Activated CD4-positive, alpha-beta T cell treated with anti-CD3 and anti-CD28 coated beads, Interleukin-2, amount 50 U/mL, for 1 hour (primary cell): ENCODE measurements around the gene SLC43A2.
"Not testable (repeated sequence)": the region's sequence is repeated elsewhere in the genome, so short reads cannot be mapped to it uniquely, and the experiment has no call there.

ENCODE experiments used
- DNase-seq: peaks from one replicate; pipeline ENCODE4 v3.0.0-alpha.2; 2020

Gene SLC43A2

GRCh38 chr17:1532836-1533602 lies 95.6 kb downstream of the SLC43A2 start:
- DNase-seq, result peak; percentile 50

- no peak for DNase-seq
These were observed 98.8 kb downstream of the SLC43A2 start for GRCh38 chr17:1529863-1530262.

GRCh38 chr17:1526876-1527275 lies 101.8 kb downstream of the SLC43A2 start:
- DNase-seq, result not testable (repeated sequence)

GRCh38 chr17:1522626-1523025 lies 106.0 kb downstream of the SLC43A2 start:
- no peak for DNase-seq

- no peak for DNase-seq
These were observed 107.5 kb downstream of the SLC43A2 start for GRCh38 chr17:1521086-1521640.

- no peak for DNase-seq
These were observed 109.0 kb downstream of the SLC43A2 start for GRCh38 chr17:1519678-1520077.
